Fibroblast of villous mesenchyme (primary cell): Measurements from ENCODE around the gene TET1. TPM values are rescaled to one million over a fixed set of nuclear protein-coding genes. Genes with fewer than 3 reads are reported as not detected.

Experiments used
- DNase-seq: peaks from one replicate; pipeline ENCODE4 v3.0.0-alpha.2; 2010; ENCODE audit warnings: low read depth
- H3K4me3 ChIP-seq: 2 replicates; pipeline ENCODE4 v1.5.1; 2011; ENCODE audit warnings: low read depth, mild to moderate bottlenecking, low read length
- total RNA-seq: library from RNA; depleted of rRNA; stranded (reverse); fragments of >200 nt; gene quantifications from 2 replicates; pipeline ENCODE4 v1.2.3, GENCODE V29; 2012
- TF ChIP-seq, protein P1 (sequence below): IDR thresholded peaks from 2 replicates; pipeline ENCODE4 v1.5.1; 2012; ENCODE audit warnings: low read depth, mild to moderate bottlenecking, low read length; ENCODE audit not compliant: insufficient read depth

The TET1 gene
- total RNA-seq, 1 donor: 9.5 TPM

DNA sequence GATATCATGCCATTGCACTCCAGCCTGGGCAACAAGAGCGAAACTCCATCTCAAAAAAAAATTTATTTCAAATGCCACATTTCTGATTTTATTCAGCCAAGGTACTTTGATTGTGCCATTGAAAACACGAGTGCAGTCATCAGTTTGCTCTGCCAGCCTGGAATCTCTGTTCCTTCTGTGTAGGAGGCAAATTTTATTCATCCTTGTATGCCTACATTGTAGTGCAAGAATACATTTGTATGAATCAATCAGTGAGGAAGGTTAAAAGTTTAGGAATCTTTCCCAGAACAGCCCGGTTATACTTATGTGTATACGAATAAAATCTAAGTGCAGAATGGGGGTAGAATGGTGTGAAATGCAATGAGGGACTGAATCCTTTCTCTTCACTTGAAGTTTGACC, 886 bp upstream of the TET1 start:
- no peak overlapping the region for H3K4me3 ChIP-seq
- no peak for DNase-seq
- TF ChIP-seq, protein P1, sequence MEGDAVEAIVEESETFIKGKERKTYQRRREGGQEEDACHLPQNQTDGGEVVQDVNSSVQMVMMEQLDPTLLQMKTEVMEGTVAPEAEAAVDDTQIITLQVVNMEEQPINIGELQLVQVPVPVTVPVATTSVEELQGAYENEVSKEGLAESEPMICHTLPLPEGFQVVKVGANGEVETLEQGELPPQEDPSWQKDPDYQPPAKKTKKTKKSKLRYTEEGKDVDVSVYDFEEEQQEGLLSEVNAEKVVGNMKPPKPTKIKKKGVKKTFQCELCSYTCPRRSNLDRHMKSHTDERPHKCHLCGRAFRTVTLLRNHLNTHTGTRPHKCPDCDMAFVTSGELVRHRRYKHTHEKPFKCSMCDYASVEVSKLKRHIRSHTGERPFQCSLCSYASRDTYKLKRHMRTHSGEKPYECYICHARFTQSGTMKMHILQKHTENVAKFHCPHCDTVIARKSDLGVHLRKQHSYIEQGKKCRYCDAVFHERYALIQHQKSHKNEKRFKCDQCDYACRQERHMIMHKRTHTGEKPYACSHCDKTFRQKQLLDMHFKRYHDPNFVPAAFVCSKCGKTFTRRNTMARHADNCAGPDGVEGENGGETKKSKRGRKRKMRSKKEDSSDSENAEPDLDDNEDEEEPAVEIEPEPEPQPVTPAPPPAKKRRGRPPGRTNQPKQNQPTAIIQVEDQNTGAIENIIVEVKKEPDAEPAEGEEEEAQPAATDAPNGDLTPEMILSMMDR: no peak

- H3K4me3 ChIP-seq: peak overlapping the region; percentile 83
- peak; percentile 85 for DNase-seq
- TF ChIP-seq, protein P1: no peak
These were observed 324 bp upstream of the TET1 start for GRCh38 chr10:68559841-68560185.

GRCh38 chr10:68560943-68561864, 1.1 kb downstream of the TET1 start:
- DNase-seq: peak; percentile 61
- peak overlapping the region; percentile 83 for H3K4me3 ChIP-seq
- TF ChIP-seq, protein P1: no peak

GRCh38 chr10:68561865-68562649, 1.9 kb downstream of the TET1 start:
- TF ChIP-seq, protein P1: no peak
- peak; percentile 52 for DNase-seq
- peak overlapping the region; percentile 83 for H3K4me3 ChIP-seq

DNA sequence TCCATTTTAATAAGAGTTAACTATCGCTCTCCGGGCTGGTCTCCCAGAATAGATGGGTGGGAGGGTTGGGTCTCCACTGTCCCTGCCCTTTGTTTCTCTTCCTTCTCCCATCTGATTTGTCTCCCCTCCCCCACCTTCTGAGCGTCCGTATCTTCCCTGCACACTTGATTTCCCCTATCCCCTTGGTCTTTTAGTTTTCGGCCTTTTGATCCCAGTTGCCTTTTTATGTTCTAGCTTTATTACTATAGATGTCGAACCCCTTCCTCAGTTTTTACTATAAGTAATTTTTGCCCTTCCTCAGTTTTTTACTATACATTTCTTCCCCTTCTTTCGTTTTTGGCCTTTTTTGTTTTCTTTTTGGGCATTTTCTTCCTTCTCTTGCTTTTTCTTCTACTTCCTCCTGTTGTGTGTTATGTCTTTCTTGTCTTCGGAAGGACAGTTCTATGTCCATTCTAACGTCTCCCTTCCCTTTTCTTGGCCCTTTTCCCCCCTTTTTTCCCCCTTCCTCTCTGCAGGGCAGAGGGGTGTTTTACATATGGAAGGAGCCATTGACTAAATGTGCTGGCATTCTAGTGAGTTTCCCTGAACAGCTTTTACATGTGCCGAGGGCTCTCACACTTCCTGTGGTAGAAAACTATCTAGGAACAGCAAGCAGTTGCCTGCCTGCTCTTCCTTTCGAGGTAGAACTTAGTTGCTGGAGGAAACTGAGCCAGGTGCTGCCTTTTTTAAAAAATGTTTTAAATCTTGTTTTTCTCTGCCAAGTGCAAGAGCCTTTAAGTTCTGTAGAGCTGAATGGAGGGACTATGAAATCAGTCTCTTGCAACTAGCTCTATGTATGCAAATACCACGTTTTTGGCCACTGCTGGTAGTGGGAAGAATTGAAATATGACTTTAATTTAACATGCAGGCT, 2.8 kb downstream of the TET1 start:
- DNase-seq: peak; percentile 71
- H3K4me3 ChIP-seq: peak overlapping the region; percentile 83
- TF ChIP-seq, protein P1: no peak

- DNase-seq: no peak
- TF ChIP-seq, protein P1: no peak
- H3K4me3 ChIP-seq: no peak overlapping the region
These were observed 4.6 kb downstream of the TET1 start for GRCh38 chr10:68564712-68565111.
